Activated CD4-positive, alpha-beta T cell treated with anti-CD3 and anti-CD28 coated beads, Interleukin-2, amount 50 U/mL, for 4 hours (primary cell): ENCODE results near the gene ADSL.

ENCODE experiments used
- DNase-seq, 2 experiments: peaks; one replicate each; pipeline ENCODE4 v3.0.0-alpha.2; 2020

ADSL gene

GRCh38 chr22:40406063-40406890, 60.0 kb downstream of the ADSL start:
- DNase-seq, result no peak

GRCh38 chr22:40407021-40407761, 60.9 kb downstream of the ADSL start:
- DNase-seq, result no peak

DNA sequence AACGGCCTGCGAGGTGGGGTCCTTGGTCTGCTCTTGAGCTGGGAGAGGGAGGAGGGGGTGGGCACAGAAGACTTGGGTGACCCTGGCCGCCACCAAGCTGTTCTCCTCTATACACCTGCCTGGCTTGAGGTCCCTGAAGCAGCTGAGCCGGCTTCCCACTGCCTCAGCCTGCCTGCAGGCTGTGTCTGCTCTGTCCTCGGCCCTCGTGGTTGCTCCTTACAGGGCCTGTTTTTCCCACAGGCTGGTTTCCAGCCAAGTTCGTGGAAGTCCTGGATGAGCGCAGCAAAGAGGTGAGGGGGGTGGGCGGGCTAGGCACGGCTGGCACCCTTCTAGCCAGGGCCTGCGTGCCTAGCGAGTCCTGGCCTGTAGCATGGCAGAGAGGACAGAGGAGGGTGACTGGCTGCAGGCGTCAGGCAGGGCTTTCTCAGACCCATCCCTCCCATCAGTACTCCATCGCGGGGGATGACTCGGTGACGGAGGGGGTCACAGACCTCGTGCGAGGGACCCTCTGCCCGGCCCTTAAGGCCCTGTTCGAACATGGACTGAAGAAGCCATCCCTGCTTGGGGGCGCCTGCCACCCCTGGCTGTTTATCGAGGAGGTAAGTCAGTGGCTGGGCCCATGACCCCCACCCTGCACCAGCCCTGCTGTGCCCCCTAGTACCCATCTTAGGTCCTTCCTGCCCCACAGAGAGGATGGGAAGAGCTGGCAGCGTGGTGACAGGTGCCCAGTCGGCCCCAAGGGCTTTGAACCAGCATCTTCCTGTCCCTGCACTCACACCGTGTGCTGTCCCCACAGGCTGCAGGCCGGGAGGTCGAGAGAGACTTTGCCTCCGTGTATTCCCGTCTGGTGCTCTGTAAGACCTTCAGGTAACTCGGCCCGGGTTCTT, 61.8 kb downstream of the ADSL start:
- no peak for DNase-seq

- DNase-seq, result no peak
These were observed 62.7 kb downstream of the ADSL start for GRCh38 chr22:40408718-40409612.

DNA sequence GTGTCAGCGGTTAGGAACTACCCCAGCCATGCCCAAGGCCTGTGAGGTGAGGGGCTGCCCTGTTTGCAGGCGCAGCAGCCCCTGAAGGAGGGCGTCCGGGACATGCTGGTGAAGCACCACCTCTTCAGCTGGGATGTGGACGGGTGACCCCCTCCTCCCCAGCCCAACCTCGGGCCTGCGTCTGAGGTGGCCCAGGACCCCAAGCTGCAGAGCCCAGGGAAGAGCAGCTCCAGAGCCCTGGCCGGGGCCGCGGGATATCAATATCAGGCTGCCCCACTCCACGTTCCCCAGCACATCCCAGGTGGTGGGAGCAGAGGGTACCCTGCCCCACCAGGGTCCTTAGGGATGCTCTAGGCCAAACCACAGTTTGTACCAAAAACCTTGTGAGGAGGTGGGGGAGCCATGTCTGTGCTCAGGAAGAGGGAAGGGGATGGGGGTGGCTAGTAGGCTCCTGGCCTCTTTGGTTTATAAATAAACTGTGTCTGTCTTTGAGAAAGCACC, 63.4 kb downstream of the ADSL start:
- DNase-seq, result no peak

DNA sequence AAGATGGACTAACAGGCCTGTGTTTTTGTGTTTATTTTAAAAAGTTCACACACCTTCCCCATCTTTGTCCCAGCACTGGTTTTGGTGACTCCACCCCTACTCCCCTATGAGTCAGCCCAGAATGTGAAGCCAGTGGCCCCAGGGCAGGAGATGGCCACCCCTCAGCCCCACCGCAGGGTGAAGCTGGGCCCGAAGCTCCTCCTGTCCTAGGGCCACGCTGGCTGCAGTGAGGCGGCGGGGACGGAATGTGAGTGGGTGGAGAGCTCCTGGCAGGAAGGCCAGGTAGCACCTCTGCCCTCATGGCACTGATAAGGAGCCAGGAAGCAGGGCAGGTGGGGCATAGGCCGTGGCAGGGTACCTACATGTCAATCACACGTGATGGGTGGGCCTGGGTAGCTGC, 64.0 kb downstream of the ADSL start:
- no peak for DNase-seq

DNA sequence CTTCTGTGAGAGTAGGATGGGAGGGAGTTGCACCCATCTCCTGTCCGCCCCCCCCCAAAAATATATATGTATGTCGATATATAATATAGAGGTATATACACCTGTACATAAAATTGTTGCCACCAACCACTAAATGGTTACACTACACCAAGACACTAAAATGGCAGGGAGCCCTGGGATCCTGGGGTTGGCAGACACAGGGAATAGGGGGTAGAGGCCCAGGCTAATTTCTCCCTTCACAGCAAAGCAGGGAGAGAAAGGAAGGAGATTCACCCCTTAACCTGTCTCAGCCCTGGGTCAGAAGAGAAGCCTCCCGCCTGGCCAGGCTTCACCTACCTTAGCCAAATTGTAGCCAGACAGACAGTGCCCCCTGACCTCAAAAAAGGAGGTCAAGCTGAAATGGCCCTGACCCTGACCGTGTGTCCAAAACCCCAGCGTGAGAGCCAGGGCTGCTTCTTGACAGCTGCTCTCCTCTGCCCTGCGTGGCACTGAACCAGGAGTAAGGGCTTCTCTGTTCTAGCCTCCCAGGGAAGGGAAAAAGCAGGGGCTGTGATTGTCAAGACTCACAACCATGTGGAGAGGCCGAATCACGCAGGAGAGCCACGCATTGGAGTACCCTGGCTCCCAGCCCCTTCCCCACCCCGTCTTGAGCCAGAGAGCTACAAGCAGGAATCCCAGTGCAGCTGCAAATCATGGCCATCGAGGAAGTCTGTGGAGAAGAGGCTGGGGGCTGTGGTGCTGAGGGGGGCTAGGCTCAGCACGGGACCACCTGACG, 64.6 kb downstream of the ADSL start:
- no peak for DNase-seq

DNA sequence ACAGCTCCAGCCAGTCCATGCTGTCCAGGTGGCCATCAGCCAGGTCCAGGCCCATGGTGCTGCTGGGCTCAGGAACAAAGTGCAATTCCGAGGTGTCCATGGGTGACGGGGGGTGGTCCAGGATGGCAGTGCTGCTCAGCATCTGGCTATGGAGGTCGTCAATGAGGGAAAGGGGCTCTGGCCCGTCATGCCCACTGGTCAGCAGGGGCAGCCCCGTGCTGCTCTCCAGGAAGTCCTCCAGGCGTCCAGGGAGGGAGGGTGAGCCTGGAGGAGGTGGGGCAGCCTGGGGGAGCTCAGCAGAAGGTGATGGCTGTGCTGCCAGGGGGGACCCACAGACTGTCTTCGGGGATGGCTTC, 65.2 kb downstream of the ADSL start:
- DNase-seq, result no peak

- DNase-seq, result no peak
These were observed 66.1 kb downstream of the ADSL start for GRCh38 chr22:40412441-40412840.

GRCh38 chr22:40413873-40414272, 67.6 kb downstream of the ADSL start:
- no peak for DNase-seq

GRCh38 chr22:40414311-40414710, 68.0 kb downstream of the ADSL start:
- DNase-seq, result no peak

- DNase-seq, result no peak
These were observed 68.7 kb downstream of the ADSL start for GRCh38 chr22:40414838-40415505.

DNA sequence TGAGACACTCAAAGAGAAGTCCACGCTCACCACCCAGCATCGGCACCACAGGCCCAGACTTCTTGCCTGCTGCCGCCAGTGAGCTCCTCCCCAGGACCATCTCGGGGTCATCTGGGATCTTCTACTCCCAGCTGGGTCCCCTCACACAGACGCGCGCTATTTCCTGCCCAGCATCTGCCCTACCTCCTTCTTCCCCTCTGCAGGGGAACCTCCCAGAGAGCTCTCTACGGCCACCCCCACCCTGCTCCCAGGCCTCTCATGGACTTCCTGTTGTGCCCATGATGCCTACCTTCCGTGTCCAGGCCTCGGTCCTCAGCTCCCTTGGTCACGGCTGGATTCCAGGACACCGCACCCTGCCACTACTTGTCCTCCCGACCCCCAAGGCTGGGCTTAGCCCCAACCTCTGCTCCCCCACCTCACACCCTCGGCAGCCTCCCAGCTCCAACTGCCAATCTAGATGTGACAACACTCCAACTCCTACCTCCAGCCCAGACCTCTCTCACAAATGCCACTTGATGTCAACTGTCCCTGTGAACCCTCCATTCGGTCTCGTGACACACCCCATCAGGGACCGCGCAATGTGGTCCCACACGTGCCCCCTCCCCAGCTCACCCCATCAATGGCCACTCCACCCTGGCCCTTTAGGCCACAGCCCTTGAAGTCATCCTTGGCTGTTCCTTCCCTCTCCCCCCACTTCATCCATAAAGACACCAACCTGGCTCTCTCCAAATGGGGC, 69.4 kb downstream of the ADSL start:
- no peak for DNase-seq

DNA sequence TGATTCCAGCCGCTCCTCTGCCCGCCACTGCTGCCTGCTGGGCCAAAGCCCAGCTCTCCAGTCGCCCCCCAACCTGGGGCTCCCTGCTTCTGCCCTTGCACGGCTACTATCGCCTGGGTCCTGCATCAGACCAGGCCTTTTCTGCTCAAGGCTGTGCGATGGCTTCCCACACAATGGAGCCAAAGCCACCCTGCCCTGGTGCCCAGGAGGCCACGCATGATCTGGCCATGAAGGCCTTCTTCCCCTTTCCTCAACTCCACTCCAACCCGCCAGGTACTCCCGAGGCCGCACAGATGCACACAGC, 69.9 kb downstream of the ADSL start:
- DNase-seq, result no peak

DNA sequence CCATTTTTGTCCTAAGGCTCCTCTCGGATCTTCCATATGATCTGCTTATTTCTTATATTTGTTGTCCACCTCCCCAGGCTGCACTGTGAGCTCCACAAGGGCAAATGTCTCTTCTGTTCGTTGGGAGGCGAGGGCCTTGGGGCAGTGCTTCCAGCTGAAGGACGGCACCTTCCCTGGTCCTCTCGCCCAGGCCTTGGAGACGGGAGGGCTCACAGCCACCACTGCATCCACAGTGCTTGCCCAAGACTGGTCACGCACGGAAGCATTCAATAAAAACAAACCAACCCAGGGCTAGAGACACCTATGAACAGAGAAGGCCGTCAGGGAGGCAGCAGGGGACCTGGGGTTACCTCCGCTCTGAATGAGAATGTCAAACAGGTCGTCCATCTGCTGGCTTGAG, 70.3 kb downstream of the ADSL start:
- no peak for DNase-seq

DNA sequence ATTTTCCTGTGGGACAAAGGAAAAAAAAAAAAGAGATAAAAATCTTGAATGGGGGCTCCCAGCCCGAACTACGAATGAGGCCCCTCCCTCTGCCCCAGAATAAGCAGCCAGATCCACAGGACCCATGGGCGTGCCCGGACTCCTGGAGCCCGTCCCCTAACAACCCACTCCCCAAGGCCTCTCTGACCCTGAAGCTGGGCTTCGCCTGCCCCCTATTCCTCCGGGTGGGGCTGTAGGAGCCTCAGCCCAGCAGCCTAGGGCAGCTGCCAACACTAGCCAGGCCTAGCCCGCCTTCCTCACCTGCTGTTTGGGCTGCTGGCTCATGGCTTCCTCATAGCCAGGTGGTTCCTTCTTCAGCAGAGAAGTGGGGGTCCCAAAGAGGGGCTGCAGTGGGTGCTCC, 70.7 kb downstream of the ADSL start:
- no peak for DNase-seq

GRCh38 chr22:40417881-40418280, 71.6 kb downstream of the ADSL start:
- no peak for DNase-seq

DNA sequence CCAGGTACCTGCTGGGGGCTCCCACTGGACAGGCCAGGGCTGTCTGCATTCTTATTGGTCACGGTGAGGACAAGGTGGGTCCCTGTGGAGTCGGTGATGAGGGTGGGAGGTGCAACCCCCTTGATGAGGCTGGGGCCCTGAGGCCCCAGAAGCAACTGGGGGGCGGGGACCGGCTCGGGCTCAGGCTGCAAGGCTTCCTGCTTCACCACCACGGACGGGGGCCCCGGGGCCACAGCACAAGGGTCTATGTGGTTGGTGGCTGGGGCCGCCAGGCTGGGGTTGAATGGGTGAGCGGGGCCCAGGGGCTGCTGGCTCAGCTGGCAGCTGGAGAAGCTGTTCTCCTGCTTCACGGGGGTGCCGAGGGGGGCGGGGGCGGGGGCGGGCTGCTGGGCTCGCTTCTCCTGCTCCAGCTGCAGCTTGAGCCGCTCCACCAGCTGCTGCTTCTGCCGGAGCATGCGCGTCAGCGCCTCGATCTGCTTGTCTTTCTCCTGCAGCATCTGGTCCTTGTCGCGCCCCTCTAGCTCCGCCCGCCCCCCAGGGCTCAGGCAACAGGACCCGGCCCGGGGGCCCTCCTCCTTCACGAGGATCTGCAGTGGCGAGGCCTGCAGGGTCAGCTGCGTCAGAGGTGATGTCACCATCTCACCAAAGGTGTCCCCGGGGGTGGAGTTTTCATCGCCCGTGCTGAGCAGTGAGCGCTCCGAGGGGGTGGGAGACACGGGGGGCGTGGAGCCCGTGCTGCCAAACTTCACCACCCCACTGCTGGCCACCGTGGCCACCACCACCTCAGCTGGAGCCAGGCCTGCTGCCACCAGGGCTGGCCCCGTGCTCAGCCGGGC, 72.3 kb downstream of the ADSL start:
- no peak for DNase-seq

DNA sequence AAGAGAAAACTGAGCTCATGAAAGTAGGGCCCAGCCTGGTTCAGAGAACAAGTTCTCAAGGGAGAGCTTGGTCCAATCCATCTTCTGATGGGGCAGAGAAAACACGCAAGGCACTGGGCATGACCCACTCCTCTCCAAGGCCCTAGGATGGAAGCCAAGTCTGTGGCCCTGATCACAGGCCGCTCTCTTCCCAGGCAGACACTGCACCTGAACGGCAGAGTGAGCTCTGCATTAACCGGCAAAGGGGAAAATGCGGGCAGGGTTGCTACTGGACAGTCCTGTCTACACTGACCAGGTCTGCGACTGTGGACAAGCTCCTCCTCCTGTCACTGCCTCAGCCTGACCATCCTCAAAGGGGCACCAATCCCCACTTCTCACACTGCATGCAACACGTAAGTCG, 73.4 kb downstream of the ADSL start:
- DNase-seq, result no peak
